ENCODE results near the gene RPL15. TPM values are rescaled to one million over a fixed set of nuclear protein-coding genes. Genes with fewer than 3 reads are reported as not detected.
A peak's percentile ranks its signal among the peaks of the same experiment; 100 is the strongest.

RPL15 gene
- total and polyA plus RNA-seq, 2 donors (not counting 1 experiment from before 2014, with no cell fraction given), result 2,177 to 5,195 TPM

GRCh38 chr3:23945913-23946687 is 29.2 kb downstream of the RPL15 start:
- peak overlapping the region; percentile 93 for H3K4me3 Mint-ChIP-seq

More at GRCh38 chr3:23945913-23946687, 29.2 kb downstream of the RPL15 start:
- H3K27ac Mint-ChIP-seq, result peak overlapping the region; percentile 92
- Histone ChIP-seq H4K20me1 (ENCODE audit: control insufficient read depth, insufficient read depth, low read length, poor library complexity, severe bottlenecking) (peaks cover 45% of the 10 kb centered on the region), H3K27ac (ENCODE audit: low read length in 2 of 2) (peak overlapping the region; percentile 83), H3K9me3 (ENCODE audit: control extremely low read depth in 1 of 3, control insufficient read depth in 2 of 3, insufficient read depth in 1 of 3, low read length in 2 of 3) (no peaks in the 10 kb centered on the region), H3K9ac (ENCODE audit: low read length) (peak overlapping the region; percentile 73), H3K4me1 (ENCODE audit: control insufficient read depth in 2 of 2, insufficient read depth in 2 of 2, low read length in 2 of 2) (peaks cover 29 to 33% of the 10 kb centered on the region in 2 donors), H2AFZ (ENCODE audit: insufficient read depth, low read depth, low read length, poor library complexity, severe bottlenecking) (peak overlapping the region; percentile 46), H3K4me2 (replicated peaks; ENCODE audit: low read depth, low read length, poor library complexity, severe bottlenecking) (peak overlapping the region; percentile 97), H3K36me3 (replicated peaks in 1 of 2; ENCODE audit: control extremely low read depth in 1 of 2, control insufficient read depth in 1 of 2, extremely low read depth in 1 of 2, insufficient read depth in 2 of 2, low read length in 1 of 2) (no peaks in the 10 kb centered on the region), H3K27me3 (replicated peaks in 1 of 4; ENCODE audit: control extremely low read depth in 1 of 4, control insufficient read depth in 3 of 4, insufficient read depth in 4 of 4, low read length in 3 of 4) (no peaks in the 10 kb centered on the region), H3K4me3 (ENCODE audit: control extremely low read depth in 1 of 5, extremely low read depth in 1 of 5, insufficient read depth in 1 of 5, low read depth in 2 of 5, low read length in 4 of 5) (peak overlapping the region; percentile 49 to 88 (median 84)), H3K79me2 (ENCODE audit: control insufficient read depth, insufficient read depth, low read length) (peaks cover 47% of the 10 kb centered on the region)
- no peaks in the 10 kb centered on the region for H3K27me3 Mint-ChIP-seq
- peaks cover 48% of the 10 kb centered on the region for H3K4me1 Mint-ChIP-seq
- intact Hi-C loops (cut with micrococcal nuclease), result loop anchor here (1.0 to 5.0 kb wide), 6 partner anchors 29 to 1721 kb away; partner anchors contain the start of genes RPL15, UBE2E1 and UBE2E2
- no peaks in the 10 kb centered on the region for H3K9me3 Mint-ChIP-seq (ENCODE audit: insufficient read depth)
- ATAC-seq (ENCODE audit: low read depth) (peak; percentile 77), DNase-seq (peak; percentile 99)
- no peak for TF ChIP-seq CTCF (IDR thresholded peaks at IDR 0.05)
- TF ChIP-seq EZH2 (IDR thresholded peaks at IDR 0.05; ENCODE audit: borderline replicate concordance, insufficient read depth, low read depth, low read length, poor library complexity, severe bottlenecking), result no peak
- ChIA-PET CTCF (interaction anchor here (0.9 to 1.8 kb wide), 2 partner anchors 29 to 31 kb away, joined by 3 to 6 read pairs; partner anchors contain the start of genes NKIRAS1 and RPL15), POLR2A (interaction anchor here (3.3 kb wide), 1 partner anchor 29 kb away, joined by 35 read pairs; the partner anchor contains the start of genes NKIRAS1 and RPL15)
- under 1% methylated on average over 86 of the region's 87 CpGs for WGBS (ENCODE audit: insufficient coverage)
